GM19324 (cell line): ENCODE measurements around the gene MORN4.
"Not testable (repeated sequence)": the region's sequence is repeated elsewhere in the genome, so short reads cannot be mapped to it uniquely, and the experiment has no call there.

Experiments used
- ATAC-seq: cut with Tn5 transposase; IDR thresholded peaks from one replicate; pipeline ENCODE4 v1.9.1; 2021; ENCODE audit warnings: mild to moderate bottlenecking, moderate library complexity; ENCODE audit not compliant: unreplicated experiment, low FRiP score

MORN4 gene

GRCh38 chr10:97642471-97643159 lies 9.3 kb upstream of the MORN4 start:
- not testable (repeated sequence) for ATAC-seq

GRCh38 chr10:97640868-97641811 lies 7.8 kb upstream of the MORN4 start:
- no peak for ATAC-seq

GRCh38 chr10:97640174-97640867 lies 7.0 kb upstream of the MORN4 start, which contains the start of gene PI4K2A:
Gene PI4K2A, plus strand, starts transcription at chr10:97640671. Its CDS starts 72 bp downstream, at chr10:97640743.
- peak; percentile 99 for ATAC-seq

DNA sequence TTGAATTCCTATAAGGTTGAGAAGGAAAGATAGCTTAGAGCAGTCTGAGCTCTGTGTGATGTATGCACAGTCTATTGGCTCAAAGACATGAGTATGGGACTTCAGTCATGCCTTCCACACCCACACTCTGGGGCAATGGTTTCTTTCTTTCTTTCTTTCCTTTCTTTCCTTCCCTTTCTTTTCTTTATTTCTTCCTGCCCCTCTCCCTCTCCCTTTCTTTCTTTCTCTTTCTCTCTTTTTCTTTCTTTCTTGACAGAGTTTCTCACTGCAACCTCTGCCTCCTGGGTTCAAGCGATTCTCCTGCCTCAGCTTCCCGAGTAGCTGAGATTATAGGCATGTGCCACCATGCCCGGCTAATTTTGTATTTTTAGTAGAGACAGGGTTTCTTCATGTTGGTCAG lies 5.8 kb upstream of the MORN4 start:
- ATAC-seq = not testable (repeated sequence)

DNA sequence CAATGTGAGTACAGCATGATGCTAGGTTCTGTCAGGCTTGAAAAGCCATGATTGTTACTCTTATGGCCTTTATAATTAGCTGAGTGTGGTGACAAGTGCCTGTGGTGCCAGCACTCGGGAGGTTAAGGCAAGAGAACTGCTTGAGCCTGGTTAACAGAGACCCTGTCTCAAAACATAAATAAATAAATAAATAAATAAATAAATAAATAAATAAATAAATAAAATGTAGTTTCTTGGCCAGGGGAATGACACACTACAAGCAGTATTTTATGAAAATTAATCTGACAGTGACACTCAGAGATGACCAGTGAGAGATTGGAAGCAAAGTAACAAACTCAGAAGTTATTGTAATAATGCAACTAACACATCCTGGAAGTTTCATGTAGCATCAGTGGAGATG lies 2.3 kb upstream of the MORN4 start:
- no peak for ATAC-seq

DNA sequence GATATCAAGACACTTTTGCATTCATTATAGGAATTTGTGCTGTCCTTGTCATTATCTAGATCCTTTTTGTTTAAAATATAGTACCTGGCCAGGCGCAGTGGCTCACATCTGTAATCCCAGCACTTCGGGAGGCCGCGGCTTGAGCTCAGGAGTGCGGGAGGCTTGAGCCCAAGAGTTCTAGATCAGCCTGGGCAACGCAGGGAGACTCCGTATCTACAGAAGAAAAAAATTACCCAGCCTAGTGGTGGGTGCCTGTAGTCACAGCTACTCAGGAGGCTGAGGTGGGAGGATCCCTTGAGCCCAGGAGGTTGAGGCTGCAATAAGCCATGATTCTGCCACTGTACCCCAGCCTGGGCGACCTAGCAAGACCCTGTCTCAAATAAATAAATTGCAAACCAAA lies 621 bp upstream of the MORN4 start:
- ATAC-seq = no peak

DNA sequence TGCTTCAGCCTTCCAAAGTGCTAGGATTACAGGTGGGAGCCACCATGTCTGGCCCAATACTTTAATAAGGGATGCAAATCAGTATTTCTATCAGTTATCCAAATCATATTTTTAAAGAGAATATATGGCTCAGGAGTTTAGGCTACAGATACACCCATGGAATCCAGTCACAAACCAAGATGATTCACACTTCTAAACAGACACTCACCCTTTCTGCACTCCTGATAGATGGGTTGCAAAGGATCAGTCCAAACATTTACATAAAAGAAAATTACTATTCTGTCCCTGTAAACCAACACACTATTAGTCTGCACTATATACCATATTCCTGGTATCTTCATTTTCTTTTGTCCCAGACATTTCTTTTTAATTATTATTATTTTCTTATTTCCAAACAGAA lies 2.2 kb downstream of the MORN4 start:
- ATAC-seq = no peak

GRCh38 chr10:97629289-97629688 lies 4.0 kb downstream of the MORN4 start:
- no peak for ATAC-seq

DNA sequence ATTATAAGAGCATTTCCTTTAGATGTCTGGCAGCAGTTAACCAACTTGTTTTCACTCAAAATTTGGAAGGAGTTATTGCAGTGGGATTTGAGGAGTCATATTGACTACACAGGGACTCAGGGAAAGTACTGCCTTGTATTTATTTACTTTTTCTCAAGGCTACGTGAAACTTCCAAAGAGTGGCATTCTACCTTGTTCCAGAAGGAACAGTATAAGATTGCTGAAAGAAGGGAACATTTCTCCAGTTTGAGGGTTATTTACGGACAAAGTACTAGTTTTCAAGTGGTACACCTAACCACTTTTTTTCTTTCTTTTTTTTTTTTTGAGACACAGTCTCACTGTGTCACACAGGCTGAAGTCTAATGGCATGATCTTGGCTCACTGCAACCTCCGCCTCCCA lies 5.1 kb downstream of the MORN4 start:
- ATAC-seq = no peak

GRCh38 chr10:97627731-97628130 lies 5.6 kb downstream of the MORN4 start:
- ATAC-seq = no peak

- no peak for ATAC-seq
Measured at GRCh38 chr10:97623277-97623676, 10.0 kb downstream of the MORN4 start.

DNA sequence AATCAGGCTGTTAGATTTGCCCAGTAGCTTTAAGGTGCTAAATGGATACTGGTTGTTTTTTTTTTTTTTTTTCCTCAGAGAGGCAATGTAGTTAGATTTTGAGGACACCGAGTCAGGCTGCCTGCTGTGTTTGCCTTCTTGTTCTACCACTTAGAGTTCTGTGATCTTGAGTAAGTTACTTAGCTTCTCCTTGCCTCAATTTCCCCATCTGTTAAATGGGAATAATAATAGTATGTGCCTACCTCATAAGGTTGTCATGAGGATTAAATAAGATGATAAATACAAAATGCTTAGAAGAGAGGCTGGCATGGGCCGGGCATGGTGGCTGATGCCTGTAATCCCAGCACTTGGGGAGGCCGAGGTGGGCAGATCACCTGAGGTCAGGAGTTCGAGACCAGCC lies 14.6 kb downstream of the MORN4 start:
- ATAC-seq = no peak

- ATAC-seq = no peak
Measured at GRCh38 chr10:97618285-97618684, 15.0 kb downstream of the MORN4 start.

- no peak for ATAC-seq
Measured at GRCh38 chr10:97612386-97612785, 20.9 kb downstream of the MORN4 start.

DNA sequence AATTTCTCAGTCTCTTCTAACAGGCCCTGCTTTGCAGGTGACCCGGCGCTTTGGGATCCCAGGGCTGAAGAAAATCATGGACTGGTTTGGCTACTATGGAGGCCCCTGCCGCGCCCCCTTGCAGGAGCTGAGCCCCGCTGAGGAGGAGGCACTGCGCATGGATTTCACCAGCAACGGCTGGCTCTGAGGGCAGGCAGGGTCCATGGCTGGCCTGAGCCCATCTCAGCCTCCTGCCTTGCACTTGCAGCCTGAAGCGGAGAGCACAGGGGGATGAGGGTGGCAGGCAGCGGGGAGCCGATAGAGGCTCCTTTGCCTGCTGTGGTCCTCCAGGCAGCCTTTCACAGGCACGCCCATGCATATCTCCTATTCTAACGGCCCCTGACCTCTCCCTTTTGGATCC lies 21.8 kb downstream of the MORN4 start:
- ATAC-seq = no peak

- no peak for ATAC-seq
Measured at GRCh38 chr10:97608991-97609561, 24.2 kb downstream of the MORN4 start.

- no peak for ATAC-seq
Measured at GRCh38 chr10:97607095-97607636, 26.1 kb downstream of the MORN4 start.

DNA sequence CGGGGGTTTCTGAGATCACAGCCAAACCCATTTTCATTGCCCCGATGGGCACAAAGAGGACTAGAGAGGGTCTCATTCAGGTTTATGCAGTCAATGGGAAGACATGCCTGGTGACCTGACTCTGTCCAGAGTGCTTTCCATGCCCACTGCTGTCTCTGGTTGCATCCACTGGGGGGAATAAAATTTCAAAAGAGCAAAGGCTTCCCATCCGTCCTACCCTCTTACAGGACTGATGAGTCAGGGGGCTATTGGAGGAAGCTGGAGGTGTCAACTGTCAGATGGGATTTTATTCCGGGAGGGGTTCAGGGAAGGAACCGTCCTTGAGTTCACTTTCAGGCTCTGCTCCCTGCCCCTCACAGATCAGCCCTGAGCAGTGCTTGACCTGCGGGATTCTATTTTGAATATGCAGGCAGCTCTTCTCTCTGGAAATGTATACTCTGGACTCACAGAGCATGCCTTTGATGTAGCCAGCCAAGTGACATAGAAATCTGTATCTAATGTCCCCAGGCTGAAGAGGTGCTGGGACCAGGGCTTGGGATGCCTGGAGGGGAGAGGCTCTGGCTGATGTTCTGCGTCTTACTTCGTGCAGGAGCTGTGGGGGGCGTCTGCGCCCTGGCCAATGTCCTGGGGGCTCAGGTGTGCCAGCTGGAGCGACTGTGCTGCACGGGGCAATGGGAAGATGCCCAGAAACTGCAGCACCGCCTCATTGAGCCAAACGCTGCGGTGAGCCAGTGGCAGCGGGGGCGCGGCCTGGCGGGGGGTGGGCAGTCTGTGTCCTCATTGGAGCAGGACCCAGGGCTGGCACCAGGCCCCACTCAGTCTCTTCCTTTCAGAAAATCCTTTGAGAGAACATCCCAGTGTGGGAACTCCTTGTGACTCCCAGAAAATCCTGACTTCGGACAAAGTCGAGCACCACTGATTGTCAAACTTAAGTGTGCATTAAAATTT lies 31.8 kb downstream of the MORN4 start:
- no peak for ATAC-seq

- no peak for ATAC-seq
Measured at GRCh38 chr10:97600616-97601015, 32.7 kb downstream of the MORN4 start.
